ENCODE measurements around the gene TSPAN11.
A peak's percentile ranks its signal among the peaks of the same experiment; 100 is the strongest.

The TSPAN11 gene

GRCh38 chr12:30996255-30996654 lies 69.7 kb downstream of the TSPAN11 start:
- no peak overlapping the region for H3K4me3 ChIP-seq (replicated peaks; ENCODE audit: low read depth, low read length)
- no peak for TF ChIP-seq CTCF (IDR thresholded peaks at IDR 0.05; ENCODE audit: low read length, missing control alignments)
- DNase-seq (ENCODE audit: low read depth), result peak; percentile 59

GRCh38 chr12:30996752-30997151 lies 70.2 kb downstream of the TSPAN11 start:
- TF ChIP-seq CTCF (IDR thresholded peaks at IDR 0.05; ENCODE audit: low read length, missing control alignments), result no peak
- DNase-seq (ENCODE audit: low read depth), result no peak
- no peak overlapping the region for H3K4me3 ChIP-seq (replicated peaks; ENCODE audit: low read depth, low read length)

- no peak for DNase-seq (ENCODE audit: low read depth)
- TF ChIP-seq CTCF (IDR thresholded peaks at IDR 0.05; ENCODE audit: low read length, missing control alignments), result no peak
- no peak overlapping the region for H3K4me3 ChIP-seq (replicated peaks; ENCODE audit: low read depth, low read length)
Observed at GRCh38 chr12:30997685-30998440, 71.3 kb downstream of the TSPAN11 start.

GRCh38 chr12:30999011-30999410 lies 72.5 kb downstream of the TSPAN11 start:
- H3K4me3 ChIP-seq (replicated peaks; ENCODE audit: low read depth, low read length), result no peak overlapping the region
- no peak for TF ChIP-seq CTCF (IDR thresholded peaks at IDR 0.05; ENCODE audit: low read length, missing control alignments)
- DNase-seq (ENCODE audit: low read depth), result no peak

- no peak overlapping the region for H3K4me3 ChIP-seq (replicated peaks; ENCODE audit: low read depth, low read length)
- DNase-seq (ENCODE audit: low read depth), result no peak
- no peak for TF ChIP-seq CTCF (IDR thresholded peaks at IDR 0.05; ENCODE audit: low read length, missing control alignments)
Observed at GRCh38 chr12:30999723-31000122, 73.2 kb downstream of the TSPAN11 start.

- peak; percentile 24 for DNase-seq (ENCODE audit: low read depth)
- no peak for TF ChIP-seq CTCF (IDR thresholded peaks at IDR 0.05; ENCODE audit: low read length, missing control alignments)
- no peak overlapping the region for H3K4me3 ChIP-seq (replicated peaks; ENCODE audit: low read depth, low read length)
Observed at GRCh38 chr12:31000751-31001150, 74.2 kb downstream of the TSPAN11 start.
